Endothelial cell of umbilical vein (primary cell): ENCODE measurements around the gene SLC23A3. TPM values are rescaled to one million over a fixed set of nuclear protein-coding genes. Genes with fewer than 3 reads are reported as not detected.

Experiments used
- BruUV-seq: library from RNA; stranded (reverse); fragments of 400-500 nt; replicated peaks from 2 replicates; lab custom pipeline; 2021; lab: Mats Ljungman, UMichigan
- CTCF ChIA-PET: fragments of 300-600, 350-600 bp; sonication (Branson Sonifier 250); formaldehyde crosslinking; loops from one replicate; lab custom pipeline; 2021; ENCODE audit warnings: antibody characterized with exemption, inconsistent platforms; lab: Charles Lee
- POLR2A ChIA-PET: fragments of 300-600, 350-600 bp; sonication (Branson Sonifier 250); formaldehyde crosslinking; loops from one replicate; lab custom pipeline; 2021; ENCODE audit warnings: antibody characterized with exemption, inconsistent platforms; lab: Charles Lee
- DNase-seq: peaks from one replicate; pipeline ENCODE4 v3.0.0-alpha.2; 2011; ENCODE audit warnings: low read depth, low spot score
- FAIRE-seq: peaks from 2 replicates; lab custom pipeline; 2011; peaks lifted over from hg19 to GRCh38; lab: Jason Lieb, UNC
- H2AFZ ChIP-seq: 2 replicates; pipeline ENCODE4 v1.6.0; 2012; ENCODE audit warnings: low read depth, low read length, control low read depth, inconsistent platforms
- H3K27ac ChIP-seq: 2 replicates; pipeline ENCODE4 v1.5.1; 2011; ENCODE audit warnings: low read depth, mild to moderate bottlenecking, control low read depth, low read length, moderate library complexity; ENCODE audit not compliant: insufficient read depth
- H3K27me3 ChIP-seq, 2 experiments: 2 replicates each; pipeline versions ENCODE4 v1.6.0 to v1.6.1; 2011; ENCODE audit warnings: low read length in 2 of 2, mixed read lengths in 1 of 2; ENCODE audit not compliant: control insufficient read depth in 2 of 2, insufficient read depth in 2 of 2
- H3K36me3 ChIP-seq, 2 experiments: 2 replicates in 1 of 2; 3 replicates in 1 of 2; pipeline ENCODE4 v1.5.1; 2011; ENCODE audit warnings: low read length in 2 of 2, mild to moderate bottlenecking in 1 of 2, moderate library complexity in 1 of 2; ENCODE audit not compliant: control insufficient read depth in 2 of 2, insufficient read depth in 2 of 2; ENCODE audit errors: extremely low read depth in 1 of 2
- H3K4me1 ChIP-seq: 3 replicates; pipeline ENCODE4 v1.5.1; 2011; ENCODE audit warnings: mild to moderate bottlenecking, low read length; ENCODE audit not compliant: control insufficient read depth, insufficient read depth; ENCODE audit errors: extremely low read depth
- H3K4me2 ChIP-seq: 2 replicates; pipeline ENCODE4 v1.6.1; 2011; ENCODE audit warnings: low read length, control low read depth, mixed read lengths; ENCODE audit not compliant: insufficient read depth
- H3K4me3 ChIP-seq, 3 experiments: fragments of 200-600 bp in 1 of 3; sonication (generic), shearing (Covaris generic) in 1 of 3; replicated peaks in 1 of 3; 2 replicates each; pipeline ENCODE4 v1.5.1; 2011 to 2016; ENCODE audit warnings: control low read depth in 3 of 3, low read length in 3 of 3, mild to moderate bottlenecking in 2 of 3, inconsistent platforms in 1 of 3, low read depth in 1 of 3, moderate library complexity in 1 of 3; ENCODE audit not compliant: insufficient read depth in 1 of 3
- H3K79me2 ChIP-seq: 2 replicates; pipeline ENCODE4 v1.6.0; 2012; ENCODE audit warnings: low read length, inconsistent platforms; ENCODE audit not compliant: control insufficient read depth, insufficient read depth
- H3K9ac ChIP-seq: replicated peaks from 2 replicates; pipeline ENCODE3; 2011; ENCODE audit warnings: low read length, control low read depth; ENCODE audit not compliant: insufficient read depth; ENCODE audit errors: extremely low read depth
- H3K9me1 ChIP-seq: replicated peaks from 3 replicates; pipeline ENCODE4 v1.6.0; 2011; ENCODE audit warnings: mild to moderate bottlenecking, low read length; ENCODE audit not compliant: control insufficient read depth, insufficient read depth; ENCODE audit errors: extremely low read depth
- H3K9me3 ChIP-seq: replicated peaks from 2 replicates; pipeline ENCODE4 v1.5.1; 2012; ENCODE audit warnings: low read length, inconsistent platforms; ENCODE audit not compliant: control insufficient read depth, insufficient read depth
- H4K20me1 ChIP-seq: replicated peaks from 2 replicates; pipeline ENCODE3; 2011; ENCODE audit warnings: mild to moderate bottlenecking, low read length; ENCODE audit not compliant: control insufficient read depth, insufficient read depth; ENCODE audit errors: extremely low read depth
- EZH2 ChIP-seq: IDR thresholded peaks from 2 replicates; pipeline ENCODE4 v1.6.1; 2012; ENCODE audit warnings: borderline replicate concordance, low read depth, mild to moderate bottlenecking, moderate library complexity, low read length, inconsistent platforms; ENCODE audit not compliant: severe bottlenecking
- FOS ChIP-seq: IDR thresholded peaks from 2 replicates; pipeline ENCODE4 v1.6.1; 2011; ENCODE audit warnings: mild to moderate bottlenecking, low read length, moderate library complexity, borderline replicate concordance; ENCODE audit not compliant: insufficient read depth
- GATA2 ChIP-seq: IDR thresholded peaks from 2 replicates; pipeline ENCODE4 v1.7.0; 2011; ENCODE audit warnings: low read depth, mild to moderate bottlenecking, moderate library complexity, mixed read lengths, low read length; ENCODE audit not compliant: insufficient read length, insufficient read depth
- JUN ChIP-seq: IDR thresholded peaks from 2 replicates; pipeline ENCODE4 v1.6.1; 2011; ENCODE audit warnings: borderline replicate concordance, low read depth; ENCODE audit not compliant: insufficient read length, insufficient read depth
- MYC ChIP-seq: IDR thresholded peaks from one replicate; pipeline ENCODE4 v1.6.1; 2011; ENCODE audit warnings: mild to moderate bottlenecking, low read depth, low read length
- POLR2A ChIP-seq: IDR thresholded peaks from 2 replicates; pipeline ENCODE4 v1.6.1; 2012; ENCODE audit warnings: low read depth, mild to moderate bottlenecking, control low read depth, low read length
- POLR2AphosphoS5 ChIP-seq: IDR thresholded peaks from 2 replicates; pipeline ENCODE4 v1.6.1; 2012; ENCODE audit warnings: low read depth, mild to moderate bottlenecking, control low read depth, low read length, moderate library complexity; ENCODE audit not compliant: insufficient read depth
- dilution Hi-C: fragments of 300-500 bp; cut with MboI; formaldehyde crosslinking; loops from one replicate; pipeline ENCODE4 v1.15.0; 2019; ENCODE audit warnings: low sequenced_read_pairs; ENCODE audit not compliant: extremely low pct_ligation_motif_present
- intact Hi-C: fragments of 100-400 bp; cut with micrococcal nuclease; formaldehyde crosslinking; loops from one replicate; pipeline ENCODE4 v1.10.0; 2022
- polyA plus RNA-seq, 4 experiments: library from polyadenylated mRNA; depleted of rRNA in 3 of 4; stranded (reverse) in 3 of 4; unstranded in 1 of 4; fragments of >200 nt; gene quantifications; 2 replicates each; pipeline versions ENCODE4 v1.2.1 to v1.2.3, GENCODE V29; 2011 to 2012; ENCODE audit warnings: missing spikeins in 1 of 4
- total RNA-seq: library from RNA; stranded (reverse); gene quantifications from 2 replicates; pipeline ENCODE4 v1.2.3, GENCODE V29; 2021
- TF ChIP-seq, protein P1 (sequence below): IDR thresholded peaks from 2 replicates; pipeline ENCODE4 v1.6.1; 2011; ENCODE audit not compliant: insufficient read depth, insufficient read length
- TF ChIP-seq, protein P2 (sequence below), 2 donors: IDR thresholded peaks; 1 replicate in 1 of 2; 2 replicates in 1 of 2; pipeline ENCODE4 v1.5.1; 2011; ENCODE audit warnings: low read length in 2 of 2, mild to moderate bottlenecking in 2 of 2, moderate library complexity in 2 of 2, control low read depth in 1 of 2, inconsistent platforms in 1 of 2, low read depth in 1 of 2; ENCODE audit not compliant: insufficient read depth in 1 of 2; ENCODE audit errors: extremely low read depth in 1 of 2

The SLC23A3 gene
- total and polyA plus RNA-seq, 2 donors (not counting 3 experiments of a cell fraction or from before 2014, with no cell fraction given): 2.7 to 7.1 TPM

DNA sequence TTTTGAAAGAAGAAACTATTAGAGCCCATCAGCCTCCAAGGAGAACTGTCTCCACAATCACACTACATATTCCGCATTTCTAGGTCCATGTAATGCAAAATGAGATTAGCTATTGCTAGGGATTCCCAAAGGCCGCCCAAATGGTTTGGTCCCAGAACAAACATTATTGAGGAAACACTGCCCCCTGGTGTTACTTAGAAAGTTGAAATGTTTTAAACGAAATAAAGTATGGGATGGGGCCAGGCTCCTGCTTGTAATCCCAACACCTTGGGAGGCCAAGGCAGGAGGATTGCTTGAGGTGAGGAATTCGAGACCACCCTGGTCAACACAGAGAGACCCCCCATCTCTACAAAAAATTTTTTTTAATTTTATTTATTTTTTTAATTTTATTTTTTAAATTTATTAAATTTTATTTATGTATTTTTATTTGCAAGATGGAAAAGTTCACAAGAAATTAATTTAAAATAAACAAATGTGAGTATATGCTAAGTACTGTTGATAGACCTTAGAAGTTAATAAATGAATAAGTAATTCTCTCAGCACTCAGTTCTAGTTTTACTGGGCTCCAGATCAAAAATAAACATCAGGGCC lies 14.7 kb downstream of the SLC23A3 start:
- FAIRE-seq (peak; percentile 73), DNase-seq (peak; percentile 61)
- BruUV-seq: no TSS peak
- intact Hi-C loops: loop anchor here (1.0 to 10.0 kb wide), 5 partner anchors 97 to 303 kb away; no protein-coding TSS in a partner anchor
- dilution Hi-C loops: no loop called here
- Histone ChIP-seq H3K4me1 (peaks cover 6% of the 10 kb centered on the region), H3K9me3 (no peaks in the 10 kb centered on the region), H3K27ac (no peak overlapping the region), H3K4me3 (no peak overlapping the region), H3K4me2 (no peak overlapping the region), H3K9me1 (no peaks in the 10 kb centered on the region), H4K20me1 (no peaks in the 10 kb centered on the region), H3K79me2 (no peaks in the 10 kb centered on the region), H3K27me3 (no peaks in the 10 kb centered on the region), H3K36me3 (peaks cover 2 to 3% of the 10 kb centered on the region in 2 experiments), H2AFZ (no peak overlapping the region), H3K9ac (no peak overlapping the region)
- ChIA-PET CTCF (interaction anchor here (0.6 to 12.9 kb wide), 66 partner anchors 9 to 343 kb away, joined by 3 to 418 read pairs (median 5); partner anchors contain the start of genes CFAP65, CNPPD1, CRYBA2 and DNAJB2), POLR2A (no interaction called here)
- no peak for TF ChIP-seq GATA2
- no peak for TF ChIP-seq JUN
- TF ChIP-seq, protein P1, sequence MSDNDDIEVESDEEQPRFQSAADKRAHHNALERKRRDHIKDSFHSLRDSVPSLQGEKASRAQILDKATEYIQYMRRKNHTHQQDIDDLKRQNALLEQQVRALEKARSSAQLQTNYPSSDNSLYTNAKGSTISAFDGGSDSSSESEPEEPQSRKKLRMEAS: no peak
- no peak for TF ChIP-seq EZH2
- TF ChIP-seq MYC: no peak
- no peak for TF ChIP-seq FOS
- TF ChIP-seq POLR2AphosphoS5: no peak
- no peak for TF ChIP-seq POLR2A
- TF ChIP-seq, protein P2, sequence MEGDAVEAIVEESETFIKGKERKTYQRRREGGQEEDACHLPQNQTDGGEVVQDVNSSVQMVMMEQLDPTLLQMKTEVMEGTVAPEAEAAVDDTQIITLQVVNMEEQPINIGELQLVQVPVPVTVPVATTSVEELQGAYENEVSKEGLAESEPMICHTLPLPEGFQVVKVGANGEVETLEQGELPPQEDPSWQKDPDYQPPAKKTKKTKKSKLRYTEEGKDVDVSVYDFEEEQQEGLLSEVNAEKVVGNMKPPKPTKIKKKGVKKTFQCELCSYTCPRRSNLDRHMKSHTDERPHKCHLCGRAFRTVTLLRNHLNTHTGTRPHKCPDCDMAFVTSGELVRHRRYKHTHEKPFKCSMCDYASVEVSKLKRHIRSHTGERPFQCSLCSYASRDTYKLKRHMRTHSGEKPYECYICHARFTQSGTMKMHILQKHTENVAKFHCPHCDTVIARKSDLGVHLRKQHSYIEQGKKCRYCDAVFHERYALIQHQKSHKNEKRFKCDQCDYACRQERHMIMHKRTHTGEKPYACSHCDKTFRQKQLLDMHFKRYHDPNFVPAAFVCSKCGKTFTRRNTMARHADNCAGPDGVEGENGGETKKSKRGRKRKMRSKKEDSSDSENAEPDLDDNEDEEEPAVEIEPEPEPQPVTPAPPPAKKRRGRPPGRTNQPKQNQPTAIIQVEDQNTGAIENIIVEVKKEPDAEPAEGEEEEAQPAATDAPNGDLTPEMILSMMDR (IDR thresholded peaks at IDR 0.05; ENCODE audit: extremely low read depth in 1 of 2, insufficient read depth in 1 of 2, low read depth in 1 of 2, low read length in 2 of 2): peak; percentile 28 to 36
